ENCODE data around the gene DYRK3.

The DYRK3 gene

DNA sequence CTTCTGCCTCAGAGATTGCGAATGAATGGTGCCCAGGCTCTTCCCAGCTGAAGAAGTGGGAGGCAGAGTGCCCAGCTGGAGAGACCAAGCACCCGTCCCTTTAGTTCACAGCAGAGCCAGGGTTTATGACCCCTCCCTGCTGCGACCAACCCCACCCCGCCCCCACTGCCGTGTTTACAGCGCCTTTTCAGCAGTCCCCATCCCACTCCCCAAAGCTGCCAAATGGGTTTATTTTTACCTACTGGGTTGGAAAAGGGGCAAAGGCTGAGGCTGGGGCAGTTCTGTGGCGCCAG is 23.6 kb downstream of the DYRK3 start:
- Histone ChIP-seq H3K27ac (ENCODE audit: low read length) (no peak overlapping the region), H3K79me2 (ENCODE audit: insufficient read depth, low read length) (no peaks in the 10 kb centered on the region), H2AFZ (ENCODE audit: low read depth, low read length) (no peak overlapping the region), H3K9ac (ENCODE audit: low read depth, low read length) (no peak overlapping the region), H4K20me1 (ENCODE audit: insufficient read depth, low read length) (no peaks in the 10 kb centered on the region), H3K27me3 (ENCODE audit: insufficient read depth, low read length, poor library complexity) (peaks cover 17% of the 10 kb centered on the region), H3K4me2 (ENCODE audit: insufficient read depth, low read length) (0 out of 2 replicates have a peak overlapping the region, but pooled peaks have one; percentile 14), H3K4me3 (ENCODE audit: low read depth in 1 of 2, low read length in 2 of 2) (no peak overlapping the region), H3K36me3 (ENCODE audit: insufficient read depth, low read length) (no peaks in the 10 kb centered on the region), H3K4me1 (ENCODE audit: insufficient read depth, low read length) (peaks cover 8% of the 10 kb centered on the region), H3K9me3 (ENCODE audit: insufficient read depth, low read length, severe bottlenecking) (no peaks in the 10 kb centered on the region)
- TF ChIP-seq EZH2 (IDR thresholded peaks at IDR 0.05; ENCODE audit: borderline replicate concordance, low read depth, low read length, severe bottlenecking): no peak
- TF ChIP-seq, protein P1, sequence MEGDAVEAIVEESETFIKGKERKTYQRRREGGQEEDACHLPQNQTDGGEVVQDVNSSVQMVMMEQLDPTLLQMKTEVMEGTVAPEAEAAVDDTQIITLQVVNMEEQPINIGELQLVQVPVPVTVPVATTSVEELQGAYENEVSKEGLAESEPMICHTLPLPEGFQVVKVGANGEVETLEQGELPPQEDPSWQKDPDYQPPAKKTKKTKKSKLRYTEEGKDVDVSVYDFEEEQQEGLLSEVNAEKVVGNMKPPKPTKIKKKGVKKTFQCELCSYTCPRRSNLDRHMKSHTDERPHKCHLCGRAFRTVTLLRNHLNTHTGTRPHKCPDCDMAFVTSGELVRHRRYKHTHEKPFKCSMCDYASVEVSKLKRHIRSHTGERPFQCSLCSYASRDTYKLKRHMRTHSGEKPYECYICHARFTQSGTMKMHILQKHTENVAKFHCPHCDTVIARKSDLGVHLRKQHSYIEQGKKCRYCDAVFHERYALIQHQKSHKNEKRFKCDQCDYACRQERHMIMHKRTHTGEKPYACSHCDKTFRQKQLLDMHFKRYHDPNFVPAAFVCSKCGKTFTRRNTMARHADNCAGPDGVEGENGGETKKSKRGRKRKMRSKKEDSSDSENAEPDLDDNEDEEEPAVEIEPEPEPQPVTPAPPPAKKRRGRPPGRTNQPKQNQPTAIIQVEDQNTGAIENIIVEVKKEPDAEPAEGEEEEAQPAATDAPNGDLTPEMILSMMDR (IDR thresholded peaks at IDR 0.05; ENCODE audit: borderline replicate concordance, extremely low read depth, low read length, poor library complexity, severe bottlenecking): no peak
- ATAC-seq (ENCODE audit: insufficient read depth, low read depth): no peak
- DNase-seq: no peak

DNA sequence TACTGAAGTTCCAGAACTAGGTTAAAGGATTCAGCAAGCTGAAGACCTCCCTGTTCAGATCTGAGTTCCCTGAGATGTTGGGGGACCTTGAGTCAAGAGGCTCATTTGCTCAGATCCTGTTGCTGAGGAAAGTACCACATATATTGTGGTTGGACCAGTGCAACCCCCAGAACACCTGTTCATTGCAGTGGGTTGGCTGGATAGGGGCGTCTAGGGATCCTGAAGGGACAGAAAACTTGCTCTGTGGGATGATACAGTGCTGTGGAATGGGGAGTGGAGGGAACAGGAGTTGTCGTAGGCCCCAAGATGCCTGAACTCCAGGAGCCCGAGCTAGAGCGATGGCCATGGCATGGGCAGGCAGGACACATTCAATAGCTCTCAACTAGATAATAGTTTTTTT is 24.8 kb downstream of the DYRK3 start:
- no peak for DNase-seq
- Histone ChIP-seq H2AFZ (ENCODE audit: low read depth, low read length) (no peak overlapping the region), H3K4me3 (ENCODE audit: low read depth in 1 of 2, low read length in 2 of 2) (no peak overlapping the region), H3K4me1 (ENCODE audit: insufficient read depth, low read length) (peaks cover 15% of the 10 kb centered on the region), H3K36me3 (ENCODE audit: insufficient read depth, low read length) (no peaks in the 10 kb centered on the region), H3K9ac (ENCODE audit: low read depth, low read length) (no peak overlapping the region), H3K9me3 (ENCODE audit: insufficient read depth, low read length, severe bottlenecking) (no peaks in the 10 kb centered on the region), H3K27ac (ENCODE audit: low read length) (no peak overlapping the region), H4K20me1 (ENCODE audit: insufficient read depth, low read length) (no peaks in the 10 kb centered on the region), H3K79me2 (ENCODE audit: insufficient read depth, low read length) (no peaks in the 10 kb centered on the region), H3K27me3 (ENCODE audit: insufficient read depth, low read length, poor library complexity) (peaks cover 19% of the 10 kb centered on the region), H3K4me2 (ENCODE audit: insufficient read depth, low read length) (no peak overlapping the region)
- ATAC-seq (ENCODE audit: insufficient read depth, low read depth): no peak
- TF ChIP-seq, protein P1 (IDR thresholded peaks at IDR 0.05; ENCODE audit: borderline replicate concordance, extremely low read depth, low read length, poor library complexity, severe bottlenecking): no peak

DNA sequence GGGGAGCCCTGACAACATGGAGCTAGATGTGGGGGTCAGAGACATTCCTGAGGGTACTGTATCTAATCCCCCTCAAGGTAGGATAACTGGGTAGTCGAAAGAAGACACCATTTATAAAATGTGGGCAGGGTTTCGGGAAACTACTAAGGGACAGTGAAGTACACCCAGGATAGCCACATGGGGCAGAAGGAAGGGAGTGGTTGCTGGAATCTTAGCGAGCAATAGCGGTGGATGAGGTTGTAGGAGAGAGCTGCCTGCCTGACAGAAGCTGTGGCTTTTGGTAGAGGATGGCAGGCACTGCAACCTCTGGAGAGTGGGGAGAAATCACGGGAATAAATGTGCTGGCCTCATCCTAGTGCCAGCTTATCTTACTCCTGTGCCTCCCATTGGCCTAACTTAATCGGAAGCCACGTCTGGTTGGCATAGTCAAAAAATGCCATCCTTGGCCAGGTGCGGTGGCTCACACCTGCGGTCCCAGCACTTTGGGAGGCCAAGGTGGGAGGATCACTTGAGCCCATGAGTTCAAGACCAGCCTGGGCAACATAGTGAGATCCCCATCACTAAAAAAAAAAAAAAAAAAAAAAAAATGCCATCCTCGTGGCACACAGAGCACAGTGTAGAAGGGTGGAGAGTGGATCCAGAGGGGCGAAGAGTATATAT is 26.0 kb downstream of the DYRK3 start:
- no peaks in the 10 kb centered on the region for H3K36me3 ChIP-seq (ENCODE audit: insufficient read depth, low read length)
- no peaks in the 10 kb centered on the region for H3K79me2 ChIP-seq (ENCODE audit: insufficient read depth, low read length)
- no peak overlapping the region for H2AFZ ChIP-seq (ENCODE audit: low read depth, low read length)
- H4K20me1 ChIP-seq (ENCODE audit: insufficient read depth, low read length): no peaks in the 10 kb centered on the region
- H3K9ac ChIP-seq (ENCODE audit: low read depth, low read length): no peak overlapping the region
- ATAC-seq (ENCODE audit: insufficient read depth, low read depth): no peak
- TF ChIP-seq, protein P1 (IDR thresholded peaks at IDR 0.05; ENCODE audit: borderline replicate concordance, extremely low read depth, low read length, poor library complexity, severe bottlenecking): no peak
- no peak for TF ChIP-seq EZH2 (IDR thresholded peaks at IDR 0.05; ENCODE audit: borderline replicate concordance, low read depth, low read length, severe bottlenecking)
- no peaks in the 10 kb centered on the region for H3K9me3 ChIP-seq (ENCODE audit: insufficient read depth, low read length, severe bottlenecking)
- peaks cover 22% of the 10 kb centered on the region for H3K27me3 ChIP-seq (ENCODE audit: insufficient read depth, low read length, poor library complexity)
- H3K4me2 ChIP-seq (ENCODE audit: insufficient read depth, low read length): no peak overlapping the region
- DNase-seq: no peak
- peaks cover 15% of the 10 kb centered on the region for H3K4me1 ChIP-seq (ENCODE audit: insufficient read depth, low read length)
- no peak overlapping the region for H3K4me3 ChIP-seq (ENCODE audit: low read depth in 1 of 2, low read length in 2 of 2)
- no peak overlapping the region for H3K27ac ChIP-seq (ENCODE audit: low read length)

Data from DND-41 (cell line).